Mesodermal cell (in vitro differentiated cells): ENCODE measurements around the gene ARID1B.
A peak's percentile ranks its signal among the peaks of the same experiment; 100 is the strongest.

Source experiments
- H3K27ac ChIP-seq: 2 replicates; pipeline ENCODE4 v1.7.0; 2013; ENCODE audit warnings: mild to moderate bottlenecking, low read depth, low read length, moderate library complexity; ENCODE audit not compliant: severe bottlenecking
- H3K36me3 ChIP-seq: 2 replicates; pipeline ENCODE4 v1.7.1; 2013; ENCODE audit warnings: mild to moderate bottlenecking, low read length, moderate library complexity; ENCODE audit not compliant: control insufficient read depth, insufficient read depth
- H3K4me1 ChIP-seq: one replicate; pipeline ENCODE4 v1.7.1; 2013; ENCODE audit warnings: mild to moderate bottlenecking, low read length; ENCODE audit not compliant: insufficient read depth, control insufficient read depth, poor library complexity, severe bottlenecking
- H3K4me3 ChIP-seq: 2 replicates; pipeline ENCODE4 v1.7.0; 2013; ENCODE audit warnings: low read length, control low read depth, mild to moderate bottlenecking; ENCODE audit not compliant: insufficient read depth, poor library complexity, severe bottlenecking; ENCODE audit errors: extremely low read depth
- H3K9me3 ChIP-seq: 2 replicates; pipeline ENCODE4 v1.7.1; 2013; ENCODE audit warnings: mild to moderate bottlenecking, low read length, moderate library complexity; ENCODE audit not compliant: control insufficient read depth
- WGBS, 2 experiments: methylation state at CpG; one replicate each; pipeline ENCODE4 v1.1.5; 2013; ENCODE audit warnings: missing lambda C conversion rate in 2 of 2; ENCODE audit not compliant: insufficient coverage in 2 of 2; 5-methylcytosine and 5-hydroxymethylcytosine counted together

ARID1B gene

DNA sequence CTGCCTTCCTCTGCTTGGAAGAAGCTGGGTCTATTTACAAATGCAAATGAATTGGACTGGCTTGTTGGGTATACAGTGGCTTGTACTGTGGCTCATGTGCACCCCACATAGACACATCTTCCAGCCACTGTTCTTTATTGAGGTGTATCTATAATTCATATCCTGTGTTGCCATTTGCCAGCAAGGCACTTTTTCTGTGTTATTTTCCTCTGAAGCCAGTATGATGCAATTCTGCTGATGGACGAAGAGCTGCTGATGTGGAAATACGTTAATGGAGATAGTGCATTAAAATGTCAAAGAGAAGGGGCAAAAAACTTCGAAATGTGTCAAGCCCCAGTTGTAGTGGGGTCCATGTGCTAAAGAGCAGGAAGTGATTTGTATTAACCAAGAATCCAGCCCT is 378.6 kb downstream of the ARID1B start:
- no peak overlapping the region for H3K4me3 ChIP-seq
- no peaks in the 10 kb centered on the region for H3K9me3 ChIP-seq
- H3K36me3 ChIP-seq = peaks cover 48% of the 10 kb centered on the region
- no peak overlapping the region for H3K27ac ChIP-seq
- 93 to 97% methylated on average over 3 of the region's 3 CpGs for WGBS, 2 experiments
- peaks cover 18% of the 10 kb centered on the region for H3K4me1 ChIP-seq

DNA sequence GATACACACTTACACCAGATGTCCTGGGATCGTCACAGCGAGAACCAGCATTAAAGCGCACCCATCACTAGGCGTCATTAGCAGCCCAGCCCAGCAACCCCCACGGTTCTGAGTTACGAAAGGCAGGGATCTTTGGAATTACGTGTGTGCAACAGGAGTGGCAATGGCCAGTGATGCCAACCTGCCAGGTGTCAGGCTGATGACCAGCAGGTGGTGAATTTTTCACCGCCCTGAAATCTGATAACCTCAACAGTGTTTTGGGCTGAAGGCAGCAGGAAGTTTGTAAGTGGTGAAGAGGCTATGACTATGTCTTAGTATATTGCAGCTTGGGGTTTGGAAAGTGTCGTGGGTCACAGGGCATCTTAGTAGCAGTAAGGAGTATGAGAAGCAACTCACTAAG is 380.1 kb downstream of the ARID1B start:
- WGBS, 2 experiments = 95 to 96% methylated on average over 5 to 8 of the region's 9 CpGs
- H3K4me1 ChIP-seq = peaks cover 4% of the 10 kb centered on the region

DNA sequence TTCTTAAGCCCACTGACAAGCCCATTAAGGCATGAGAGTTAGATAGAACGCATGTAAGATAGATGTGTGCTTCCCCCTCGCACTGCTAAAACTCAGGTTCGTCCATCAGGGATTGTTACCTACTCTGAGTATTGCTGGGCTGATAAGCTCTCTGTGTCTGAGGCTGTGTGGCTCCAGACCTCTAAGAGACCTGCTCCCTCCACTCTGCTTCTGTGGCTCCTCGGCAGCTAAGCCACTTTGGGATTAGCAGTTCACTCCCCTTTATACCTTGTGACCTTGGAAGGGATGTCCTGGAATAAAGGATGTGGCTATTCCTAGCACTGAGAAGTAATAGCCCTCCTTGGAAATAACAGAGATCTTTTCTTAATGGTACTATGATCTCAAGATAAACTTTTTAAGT is 381.3 kb downstream of the ARID1B start:
- Histone ChIP-seq H3K4me3 (no peak overlapping the region), H3K36me3 (peaks cover 48% of the 10 kb centered on the region), H3K27ac (no peak overlapping the region), H3K4me1 (no peaks in the 10 kb centered on the region), H3K9me3 (no peaks in the 10 kb centered on the region)
- 77 to 86% methylated on average over 2 to 3 of the region's 4 CpGs for WGBS, 2 experiments

More for the DNA sequence above, 380.1 kb downstream of the ARID1B start:
- Histone ChIP-seq H3K27ac (no peak overlapping the region), H3K36me3 (peaks cover 48% of the 10 kb centered on the region), H3K4me3 (no peak overlapping the region), H3K9me3 (no peaks in the 10 kb centered on the region)

DNA sequence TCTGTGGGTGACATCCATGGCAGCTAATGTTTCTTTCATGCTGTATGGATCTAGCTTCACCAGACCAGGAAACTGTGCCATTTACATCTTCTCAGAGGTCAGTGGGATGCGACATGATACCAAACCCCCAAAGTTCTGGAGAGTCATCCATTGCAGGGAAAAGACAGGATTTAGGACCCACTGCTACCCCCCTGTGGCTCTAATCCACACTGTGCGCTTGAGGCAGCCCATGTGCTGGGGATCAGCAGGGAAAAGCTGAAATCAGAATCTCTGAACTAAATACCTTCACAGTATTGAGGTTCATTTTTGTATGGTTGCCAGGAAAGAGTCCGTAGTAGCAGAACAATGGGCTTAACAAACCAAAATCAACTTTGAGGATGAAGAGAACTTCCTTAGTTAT is 381.7 kb downstream of the ARID1B start:
- Histone ChIP-seq H3K9me3 (no peaks in the 10 kb centered on the region), H3K4me1 (no peaks in the 10 kb centered on the region), H3K4me3 (no peak overlapping the region), H3K36me3 (peaks cover 43% of the 10 kb centered on the region), H3K27ac (no peak overlapping the region)
- WGBS, 2 experiments = 61 to 85% methylated on average over 1 to 3 of the region's 3 CpGs

DNA sequence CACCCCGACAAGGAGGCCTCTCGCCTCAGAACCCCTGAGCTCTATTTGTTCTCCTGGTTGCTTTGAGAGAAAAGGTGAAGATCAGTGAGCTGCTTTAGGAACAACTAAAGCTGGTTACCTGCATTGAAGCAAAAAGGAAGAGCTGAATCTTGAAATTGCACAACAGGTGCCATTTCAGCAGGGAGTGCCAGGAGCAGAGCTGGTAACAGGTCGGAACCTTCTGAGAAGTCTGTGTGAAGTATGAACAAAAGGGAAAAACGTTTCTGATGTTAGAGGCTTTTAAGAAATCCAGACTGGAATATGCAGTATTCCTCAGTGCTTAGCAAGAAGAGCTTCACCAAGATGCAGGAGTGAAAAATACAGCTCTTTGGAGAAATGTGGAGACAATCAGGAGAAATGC is 382.2 kb downstream of the ARID1B start:
- Histone ChIP-seq H3K4me3 (no peak overlapping the region), H3K4me1 (no peaks in the 10 kb centered on the region), H3K36me3 (peaks cover 39% of the 10 kb centered on the region), H3K9me3 (no peaks in the 10 kb centered on the region), H3K27ac (no peak overlapping the region)
- WGBS, 2 experiments = 78 to 82% methylated on average over 2 of the region's 4 CpGs

DNA sequence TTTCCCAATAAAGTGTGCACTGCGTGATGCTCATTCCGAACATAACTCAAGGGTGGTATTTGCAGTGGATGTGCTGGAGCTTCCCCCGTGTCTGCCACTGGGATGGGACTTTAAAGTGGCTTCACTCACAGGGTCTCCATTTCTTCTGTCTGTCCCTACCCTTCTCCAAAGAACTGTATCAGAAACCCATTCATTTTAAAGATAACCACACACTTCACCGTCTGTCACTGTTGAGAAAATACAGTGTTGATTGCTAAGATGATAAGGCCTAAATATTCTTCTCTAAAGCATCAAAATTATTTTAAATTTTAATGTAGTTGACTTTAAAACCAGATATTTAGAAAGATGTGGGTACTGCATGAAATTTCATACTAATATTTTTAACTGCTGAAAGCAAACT is 384.7 kb downstream of the ARID1B start:
- Histone ChIP-seq H3K27ac (no peak overlapping the region), H3K36me3 (peaks cover 30% of the 10 kb centered on the region), H3K4me1 (no peaks in the 10 kb centered on the region), H3K9me3 (no peaks in the 10 kb centered on the region), H3K4me3 (no peak overlapping the region)
- WGBS, 2 experiments = 90 to 93% methylated on average over 3 of the region's 4 CpGs

DNA sequence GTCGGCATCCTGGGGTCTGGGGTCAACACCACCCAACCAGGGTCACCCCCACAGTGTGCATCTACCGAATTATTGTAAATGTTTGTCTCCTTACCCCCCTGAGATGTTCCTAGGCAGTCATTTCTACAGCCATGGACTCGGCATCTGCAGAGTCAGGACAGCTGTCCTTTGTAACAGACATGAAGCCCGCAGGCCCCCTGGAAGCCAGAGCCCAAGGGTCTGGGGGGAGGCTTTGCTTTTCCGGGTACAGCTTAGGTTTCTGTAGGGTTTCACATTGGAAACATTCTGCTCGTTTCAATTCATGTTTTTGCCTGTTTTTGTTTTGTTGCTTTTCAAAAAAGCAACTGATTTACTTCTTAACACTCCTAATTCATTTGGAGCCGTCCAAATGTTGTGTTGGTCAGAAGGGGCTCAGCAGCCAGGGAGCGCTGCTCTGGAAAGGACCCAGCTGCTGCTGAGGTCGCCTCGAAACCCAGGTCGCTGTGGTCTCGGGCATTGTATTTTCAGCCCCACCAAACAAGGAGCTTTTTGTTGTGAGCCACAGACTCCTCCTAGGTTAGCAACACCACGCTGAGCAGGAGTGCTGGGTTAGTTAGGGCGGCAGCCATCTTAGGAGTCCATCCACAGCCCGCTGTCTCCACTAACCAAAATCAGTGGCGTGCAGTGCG is 385.7 kb downstream of the ARID1B start:
- Histone ChIP-seq H3K4me1 (no peaks in the 10 kb centered on the region), H3K36me3 (peaks cover 32% of the 10 kb centered on the region), H3K27ac (peak overlapping the region; percentile 29), H3K4me3 (no peak overlapping the region), H3K9me3 (no peaks in the 10 kb centered on the region)
- WGBS, 2 experiments = 86 to 97% methylated on average over 12 to 15 of the region's 17 CpGs

DNA sequence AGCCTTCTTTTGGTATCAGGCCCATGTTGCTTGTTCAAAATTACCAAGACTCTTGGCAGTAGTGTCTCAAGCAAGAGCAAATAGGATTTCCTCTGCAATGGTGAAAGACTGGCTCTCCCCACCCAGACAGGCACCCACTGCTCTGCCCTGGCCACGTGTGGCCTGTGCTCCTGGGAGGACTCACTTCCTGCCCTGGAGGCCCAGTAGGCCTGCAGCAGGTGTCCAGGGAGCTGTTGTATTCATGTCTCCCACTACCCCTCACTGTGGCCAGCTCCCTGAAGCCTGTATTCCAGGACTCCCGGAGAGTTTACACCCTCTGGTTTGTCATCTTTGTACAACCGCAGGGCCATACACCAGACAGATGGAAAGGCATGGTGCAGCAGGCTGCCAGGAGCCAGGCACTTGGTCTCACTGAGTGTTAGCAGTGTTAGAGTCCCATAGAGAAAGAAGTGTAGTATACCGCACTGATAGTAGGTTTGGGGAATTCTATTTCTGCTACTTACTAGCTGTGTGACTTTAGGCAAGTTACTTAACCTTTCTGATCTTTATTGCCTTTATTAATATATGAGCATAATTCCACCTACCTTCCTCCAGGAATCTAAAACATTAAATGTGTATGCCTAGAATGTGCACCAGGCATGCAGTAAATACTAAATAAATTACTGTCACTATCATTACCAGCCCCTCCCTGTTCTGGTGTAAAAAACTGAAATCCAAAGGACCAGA is 386.4 kb downstream of the ARID1B start:
- Histone ChIP-seq H3K27ac (no peak overlapping the region), H3K36me3 (peaks cover 39% of the 10 kb centered on the region), H3K4me1 (no peaks in the 10 kb centered on the region), H3K9me3 (no peaks in the 10 kb centered on the region), H3K4me3 (no peak overlapping the region)
- 94 to 100% methylated on average over 3 of the region's 4 CpGs for WGBS, 2 experiments

DNA sequence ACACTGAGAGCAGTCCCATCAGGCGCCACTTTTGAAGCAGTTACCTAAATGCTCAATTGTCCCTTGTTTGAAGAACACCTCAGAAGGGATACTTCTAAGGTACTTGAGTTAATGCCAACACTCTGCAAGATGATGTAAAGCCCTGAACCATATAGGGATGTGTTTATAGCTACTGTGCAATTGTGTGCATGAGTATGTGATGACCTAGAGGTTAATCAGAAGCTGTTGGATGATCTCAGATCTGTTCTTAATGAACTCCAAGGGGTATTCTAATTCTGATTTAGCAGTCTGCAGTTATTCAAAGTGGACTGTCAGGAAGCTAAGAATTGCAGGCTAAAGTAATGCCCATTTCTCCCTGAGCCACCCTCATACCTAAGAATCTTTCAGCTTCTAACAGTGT is 387.8 kb downstream of the ARID1B start:
- peaks cover 45% of the 10 kb centered on the region for H3K36me3 ChIP-seq
- no peak overlapping the region for H3K4me3 ChIP-seq
- H3K4me1 ChIP-seq = peaks cover 10% of the 10 kb centered on the region
- 78 to 100% methylated on average over 1 of the region's 1 CpG for WGBS, 2 experiments
- H3K27ac ChIP-seq = no peak overlapping the region
- no peaks in the 10 kb centered on the region for H3K9me3 ChIP-seq

DNA sequence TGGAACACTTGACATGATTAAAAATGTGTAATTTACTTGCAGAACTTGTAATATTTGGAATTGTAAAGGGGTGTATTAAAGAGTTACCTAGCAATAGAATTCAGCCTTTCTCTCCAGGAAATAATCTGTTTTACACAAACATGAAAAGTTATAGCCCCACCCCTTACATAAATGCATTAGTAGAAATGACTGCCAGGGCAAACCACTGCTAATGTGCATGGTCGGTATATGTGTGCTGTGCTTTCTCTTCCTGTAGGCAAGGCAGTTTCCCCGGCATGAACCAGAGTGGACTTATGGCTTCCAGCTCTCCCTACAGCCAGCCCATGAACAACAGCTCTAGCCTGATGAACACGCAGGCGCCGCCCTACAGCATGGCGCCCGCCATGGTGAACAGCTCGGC is 389.6 kb downstream of the ARID1B start:
- peaks cover 36% of the 10 kb centered on the region for H3K36me3 ChIP-seq
- H3K4me1 ChIP-seq = peaks cover 11% of the 10 kb centered on the region
- no peak overlapping the region for H3K27ac ChIP-seq
- no peak overlapping the region for H3K4me3 ChIP-seq
- WGBS, 2 experiments = 98% methylated on average over 7 to 8 of the region's 8 CpGs
- H3K9me3 ChIP-seq = no peaks in the 10 kb centered on the region

DNA sequence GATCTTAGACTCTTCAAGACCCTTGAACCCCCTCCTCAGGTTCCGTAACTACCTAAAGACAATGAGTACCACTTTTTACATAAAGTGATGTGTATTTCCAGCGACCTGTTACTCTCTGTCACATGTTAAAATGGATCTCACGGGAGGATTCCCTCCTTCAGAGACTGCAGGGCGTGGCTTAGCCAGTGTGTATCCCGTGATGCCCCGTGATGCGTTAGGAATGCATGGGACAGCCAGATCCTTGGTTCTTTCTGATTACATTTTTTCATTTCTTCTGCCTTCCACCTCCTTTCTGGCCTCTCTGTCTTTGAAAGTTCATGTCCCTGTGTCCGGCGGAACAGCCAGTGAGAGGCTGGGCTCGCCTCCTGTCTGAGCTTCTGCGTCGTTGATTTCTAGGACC is 390.7 kb downstream of the ARID1B start:
- Histone ChIP-seq H3K4me3 (no peak overlapping the region), H3K27ac (no peak overlapping the region), H3K4me1 (peaks cover 11% of the 10 kb centered on the region), H3K36me3 (peaks cover 32% of the 10 kb centered on the region), H3K9me3 (no peaks in the 10 kb centered on the region)
- WGBS, 2 experiments = 93 to 96% methylated on average over 8 to 11 of the region's 12 CpGs
